HFF-Myc (cell line): ENCODE results near the gene GPR61.

Experiments
- DNase-seq: peaks from one replicate; pipeline ENCODE4 v3.0.0-alpha.2; 2011; ENCODE audit warnings: low read depth; ENCODE audit errors: extremely low read depth
- H3K4me3 ChIP-seq: replicated peaks from 2 replicates; pipeline ENCODE4 v1.5.1; 2011; ENCODE audit warnings: low read depth, mild to moderate bottlenecking, control low read depth, low read length
- TF ChIP-seq, protein P1 (sequence below): IDR thresholded peaks from 2 replicates; pipeline ENCODE4 v1.5.1; 2012; ENCODE audit warnings: mild to moderate bottlenecking, low read depth, low read length, control low read depth; ENCODE audit errors: missing control alignments

The GPR61 gene

DNA sequence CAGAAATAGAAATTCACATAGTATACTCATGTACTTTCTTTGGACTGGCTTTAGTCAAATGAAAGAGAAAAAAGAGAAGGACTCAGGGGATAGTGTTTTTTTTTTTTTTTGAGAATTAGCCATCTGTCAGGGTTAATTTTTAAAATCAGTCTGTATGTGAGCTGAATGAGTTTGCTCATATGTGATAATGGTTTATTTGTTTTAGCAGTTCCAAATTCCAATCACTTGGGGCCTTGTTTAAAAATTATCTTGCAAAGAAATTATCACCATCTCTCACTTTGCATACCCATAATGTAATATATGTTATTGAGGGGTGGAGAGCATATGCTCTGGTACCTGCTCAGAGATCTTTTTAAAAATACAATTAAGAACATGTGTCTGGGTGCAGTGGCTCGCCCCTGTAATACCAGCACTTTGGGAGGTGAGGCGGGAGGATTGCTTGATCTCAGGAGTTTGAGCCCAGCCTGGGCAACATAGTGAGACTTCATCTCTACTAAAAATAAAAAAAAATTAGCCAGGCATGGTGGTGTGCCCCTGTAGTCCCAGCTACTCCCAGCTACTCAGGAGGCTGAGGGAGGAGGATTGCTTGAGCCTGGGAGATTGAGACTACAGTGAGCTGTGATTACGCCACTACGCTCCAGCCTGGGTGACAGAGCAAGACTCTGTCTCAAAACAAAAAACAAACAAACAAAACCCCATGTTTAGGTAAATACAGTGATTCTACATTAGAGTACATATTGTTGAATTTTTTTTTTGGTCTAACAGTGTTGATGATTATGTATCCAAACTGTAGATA is 28.4 kb downstream of the GPR61 start:
- TF ChIP-seq, protein P1, sequence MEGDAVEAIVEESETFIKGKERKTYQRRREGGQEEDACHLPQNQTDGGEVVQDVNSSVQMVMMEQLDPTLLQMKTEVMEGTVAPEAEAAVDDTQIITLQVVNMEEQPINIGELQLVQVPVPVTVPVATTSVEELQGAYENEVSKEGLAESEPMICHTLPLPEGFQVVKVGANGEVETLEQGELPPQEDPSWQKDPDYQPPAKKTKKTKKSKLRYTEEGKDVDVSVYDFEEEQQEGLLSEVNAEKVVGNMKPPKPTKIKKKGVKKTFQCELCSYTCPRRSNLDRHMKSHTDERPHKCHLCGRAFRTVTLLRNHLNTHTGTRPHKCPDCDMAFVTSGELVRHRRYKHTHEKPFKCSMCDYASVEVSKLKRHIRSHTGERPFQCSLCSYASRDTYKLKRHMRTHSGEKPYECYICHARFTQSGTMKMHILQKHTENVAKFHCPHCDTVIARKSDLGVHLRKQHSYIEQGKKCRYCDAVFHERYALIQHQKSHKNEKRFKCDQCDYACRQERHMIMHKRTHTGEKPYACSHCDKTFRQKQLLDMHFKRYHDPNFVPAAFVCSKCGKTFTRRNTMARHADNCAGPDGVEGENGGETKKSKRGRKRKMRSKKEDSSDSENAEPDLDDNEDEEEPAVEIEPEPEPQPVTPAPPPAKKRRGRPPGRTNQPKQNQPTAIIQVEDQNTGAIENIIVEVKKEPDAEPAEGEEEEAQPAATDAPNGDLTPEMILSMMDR = no peak
- no peak for DNase-seq
- H3K4me3 ChIP-seq = no peak overlapping the region

DNA sequence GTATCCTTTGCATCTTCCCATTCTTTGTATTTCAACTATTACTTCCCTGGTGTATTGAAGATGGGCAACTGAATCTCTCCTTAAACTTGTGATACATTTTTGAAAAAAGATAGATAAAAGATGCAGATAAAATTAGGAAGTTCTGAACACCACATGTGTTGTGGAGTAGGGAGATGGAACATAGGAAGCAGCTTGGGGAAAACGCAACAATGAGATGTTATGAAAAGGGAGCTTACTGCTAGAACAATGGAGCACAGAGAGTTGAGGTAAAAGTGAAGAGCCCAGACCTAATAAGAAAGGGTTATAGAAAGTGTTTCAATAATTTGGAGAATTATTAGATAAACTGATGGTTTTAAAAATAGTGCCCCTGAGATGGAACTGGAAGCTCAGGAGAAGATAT is 29.7 kb downstream of the GPR61 start:
- H3K4me3 ChIP-seq = no peak overlapping the region
- TF ChIP-seq, protein P1 = no peak
- DNase-seq = no peak

- H3K4me3 ChIP-seq = no peak overlapping the region
- TF ChIP-seq, protein P1 = no peak
- DNase-seq = no peak
Observed at GRCh38 chr1:109570414-109570813, 30.7 kb downstream of the GPR61 start.

DNA sequence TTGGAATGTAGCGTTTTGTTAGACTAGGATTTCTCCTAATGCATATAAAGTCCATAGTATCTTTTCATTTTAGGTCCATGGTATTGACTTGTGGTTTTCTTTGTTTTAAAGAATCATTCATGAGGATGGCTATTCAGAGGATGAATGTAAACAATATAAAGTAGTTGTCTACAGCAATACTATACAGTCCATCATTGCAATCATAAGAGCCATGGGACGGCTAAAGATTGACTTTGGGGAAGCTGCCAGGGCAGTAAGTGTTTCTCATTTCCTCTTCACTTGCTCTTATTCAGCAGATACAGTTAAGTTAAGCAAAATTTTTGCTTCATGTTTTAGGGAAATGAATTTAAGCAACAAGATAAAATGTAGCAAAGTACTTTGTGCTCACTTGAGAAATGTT is 34.1 kb downstream of the GPR61 start:
- TF ChIP-seq, protein P1 = no peak
- DNase-seq = no peak
- no peak overlapping the region for H3K4me3 ChIP-seq

GRCh38 chr1:109578947-109579443 is 39.3 kb downstream of the GPR61 start:
- no peak overlapping the region for H3K4me3 ChIP-seq
- TF ChIP-seq, protein P1 = no peak
- no peak for DNase-seq

GRCh38 chr1:109579491-109579890 is 39.8 kb downstream of the GPR61 start:
- TF ChIP-seq, protein P1 = no peak
- DNase-seq = no peak
- no peak overlapping the region for H3K4me3 ChIP-seq

GRCh38 chr1:109582021-109582420 is 42.3 kb downstream of the GPR61 start:
- no peak overlapping the region for H3K4me3 ChIP-seq
- no peak for DNase-seq
- TF ChIP-seq, protein P1 = no peak
